OCI-LY3 (cell line): ENCODE measurements around the gene PNKP.

ENCODE experiments used
- H2AFZ ChIP-seq: fragments of 200-600, 300-600 bp; shearing (Covaris generic); 2 replicates; pipeline ENCODE4 v1.6.0; 2014; ENCODE audit warnings: antibody characterized with exemption, low read depth, low read length
- H3K27ac ChIP-seq: fragments of 200-600, 300-600 bp; sonication (generic); 2 replicates; pipeline ENCODE4 v1.5.1; 2014; ENCODE audit warnings: mild to moderate bottlenecking, low read length, moderate library complexity, mixed read lengths
- H3K27me3 ChIP-seq: fragments of 200-600, 300-600 bp; sonication (generic); 2 replicates; pipeline ENCODE4 v1.6.1; 2014; ENCODE audit warnings: low read depth, low read length, mixed read lengths
- H3K36me3 ChIP-seq: fragments of 200-600, 300-600 bp; sonication (generic); replicated peaks from 2 replicates; pipeline ENCODE3; 2014; ENCODE audit warnings: low read depth, low read length, mixed read lengths
- H3K4me1 ChIP-seq: fragments of 300-600, 200-600 bp; sonication (generic); 2 replicates; pipeline ENCODE4 v1.6.1; 2014; ENCODE audit warnings: low read length, mixed read lengths
- H3K4me2 ChIP-seq: fragments of 200-600, 300-600 bp; sonication (generic); 2 replicates; pipeline ENCODE4 v1.6.1; 2014; ENCODE audit warnings: low read length, mixed read lengths
- H3K4me3 ChIP-seq: fragments of 300-600, 200-600 bp; sonication (generic); 2 replicates; pipeline ENCODE4 v1.5.1; 2014; ENCODE audit warnings: antibody characterized with exemption, mild to moderate bottlenecking, low read length, moderate library complexity
- H3K79me2 ChIP-seq: fragments of 300-600, 200-600 bp; shearing (Covaris generic); 2 replicates; pipeline ENCODE4 v1.6.1; 2014; ENCODE audit warnings: mild to moderate bottlenecking, low read length, mixed read lengths
- H3K9ac ChIP-seq: fragments of 300-600, 200-600 bp; shearing (Covaris generic); 2 replicates; pipeline ENCODE4 v1.6.0; 2014; ENCODE audit warnings: mild to moderate bottlenecking, low read length, moderate library complexity
- H3K9me3 ChIP-seq: fragments of 200-600, 300-600 bp; shearing (Covaris generic); 2 replicates; pipeline ENCODE4 v1.6.1; 2014; ENCODE audit warnings: low read length, mixed read lengths; ENCODE audit not compliant: insufficient read depth
- H4K20me1 ChIP-seq: fragments of 200-600, 300-600 bp; sonication (generic); 2 replicates; pipeline ENCODE4 v1.6.1; 2016; ENCODE audit warnings: low read length, mixed read lengths; ENCODE audit not compliant: insufficient read depth
- EZH2phosphoT487 ChIP-seq: fragments of 200-600 bp; shearing (Covaris generic); IDR thresholded peaks from 2 replicates; pipeline ENCODE4 v1.6.1; 2018; ENCODE audit warnings: antibody characterized with exemption, mixed run types, low read depth
- TF ChIP-seq, protein P1 (sequence below): fragments of 200-600, 300-600 bp; sonication (generic); IDR thresholded peaks from 2 replicates; pipeline ENCODE4 v1.5.1; 2014; ENCODE audit warnings: antibody characterized with exemption, low read length, low read depth

The PNKP gene

DNA sequence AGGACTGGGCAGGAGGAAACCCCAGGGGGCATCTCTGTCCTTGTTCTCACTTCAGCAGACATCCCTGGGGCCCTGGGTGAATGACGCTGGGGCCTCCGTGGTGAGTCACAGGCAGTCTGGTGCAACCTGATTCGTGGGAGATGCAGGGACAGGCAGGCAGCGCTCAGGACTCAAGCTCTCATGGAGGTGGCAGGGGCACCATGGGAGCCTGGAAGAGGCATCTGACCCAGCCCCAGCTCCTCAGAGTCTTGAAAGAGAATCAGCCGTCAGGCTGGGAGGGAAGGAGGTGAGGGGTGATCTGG, 30.4 kb downstream of the PNKP start:
- Histone ChIP-seq H3K4me3 (no peak overlapping the region), H3K9me3 (no peaks in the 10 kb centered on the region), H3K27me3 (no peaks in the 10 kb centered on the region), H3K9ac (no peak overlapping the region), H4K20me1 (peaks cover 4% of the 10 kb centered on the region; the same call in 1 of the 2 replicates), H3K27ac (no peak overlapping the region), H3K36me3 (peaks cover 72% of the 10 kb centered on the region), H3K79me2 (no peaks in the 10 kb centered on the region), H3K4me1 (no peaks in the 10 kb centered on the region), H2AFZ (no peak overlapping the region), H3K4me2 (no peak overlapping the region)
- TF ChIP-seq, protein P1, sequence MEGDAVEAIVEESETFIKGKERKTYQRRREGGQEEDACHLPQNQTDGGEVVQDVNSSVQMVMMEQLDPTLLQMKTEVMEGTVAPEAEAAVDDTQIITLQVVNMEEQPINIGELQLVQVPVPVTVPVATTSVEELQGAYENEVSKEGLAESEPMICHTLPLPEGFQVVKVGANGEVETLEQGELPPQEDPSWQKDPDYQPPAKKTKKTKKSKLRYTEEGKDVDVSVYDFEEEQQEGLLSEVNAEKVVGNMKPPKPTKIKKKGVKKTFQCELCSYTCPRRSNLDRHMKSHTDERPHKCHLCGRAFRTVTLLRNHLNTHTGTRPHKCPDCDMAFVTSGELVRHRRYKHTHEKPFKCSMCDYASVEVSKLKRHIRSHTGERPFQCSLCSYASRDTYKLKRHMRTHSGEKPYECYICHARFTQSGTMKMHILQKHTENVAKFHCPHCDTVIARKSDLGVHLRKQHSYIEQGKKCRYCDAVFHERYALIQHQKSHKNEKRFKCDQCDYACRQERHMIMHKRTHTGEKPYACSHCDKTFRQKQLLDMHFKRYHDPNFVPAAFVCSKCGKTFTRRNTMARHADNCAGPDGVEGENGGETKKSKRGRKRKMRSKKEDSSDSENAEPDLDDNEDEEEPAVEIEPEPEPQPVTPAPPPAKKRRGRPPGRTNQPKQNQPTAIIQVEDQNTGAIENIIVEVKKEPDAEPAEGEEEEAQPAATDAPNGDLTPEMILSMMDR = no peak
- no peak for TF ChIP-seq EZH2phosphoT487

DNA sequence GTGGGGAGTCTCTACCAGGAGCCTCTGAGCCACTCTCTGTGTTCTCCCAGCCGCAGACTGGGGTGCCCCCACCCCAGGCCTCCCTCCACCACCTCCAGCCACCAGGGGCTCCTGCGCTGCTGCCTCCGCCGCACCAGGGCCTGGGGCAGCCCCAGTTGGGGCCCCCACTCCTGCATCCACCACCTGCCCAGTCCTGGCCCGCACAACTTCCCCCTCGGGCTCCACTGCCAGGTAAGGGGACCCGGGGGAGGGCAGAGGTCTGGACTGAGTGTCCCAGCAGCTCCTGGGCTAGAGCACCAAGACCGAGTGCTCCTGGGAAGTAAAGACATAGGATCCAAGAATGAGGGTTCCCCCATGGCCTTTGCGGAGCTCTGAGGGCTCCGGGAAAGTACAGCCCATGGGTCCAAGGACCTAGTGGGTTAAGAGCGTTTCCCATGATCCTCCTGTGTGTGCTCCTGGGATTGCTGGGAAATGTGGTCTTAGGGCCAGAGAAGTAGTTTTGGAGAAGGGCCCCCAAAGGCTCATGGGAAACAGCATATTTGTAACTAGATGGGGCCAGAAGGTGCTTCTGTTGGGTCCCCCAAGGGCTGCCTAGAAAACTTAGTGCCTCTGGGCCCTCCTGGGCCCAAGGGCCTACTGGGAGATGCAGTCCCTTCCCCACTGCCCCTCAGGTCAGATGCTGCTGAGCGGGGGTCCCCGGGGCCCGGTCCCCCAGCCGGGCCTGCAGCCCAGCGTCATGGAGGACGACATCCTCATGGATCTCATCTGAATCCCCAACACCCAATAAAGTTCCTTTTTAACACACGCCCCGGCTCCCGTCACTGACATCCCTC, 31.0 kb downstream of the PNKP start:
- no peak for TF ChIP-seq EZH2phosphoT487
- no peak overlapping the region for H3K9ac ChIP-seq
- H3K4me2 ChIP-seq = no peak overlapping the region
- H3K27me3 ChIP-seq = no peaks in the 10 kb centered on the region
- no peaks in the 10 kb centered on the region for H3K9me3 ChIP-seq
- H3K36me3 ChIP-seq = peaks cover 78% of the 10 kb centered on the region
- peaks cover 4% of the 10 kb centered on the region; the same call in 1 of the 2 replicates for H4K20me1 ChIP-seq
- H3K4me3 ChIP-seq = no peak overlapping the region
- H3K27ac ChIP-seq = no peak overlapping the region
- no peaks in the 10 kb centered on the region for H3K79me2 ChIP-seq
- no peaks in the 10 kb centered on the region for H3K4me1 ChIP-seq
- no peak overlapping the region for H2AFZ ChIP-seq

DNA sequence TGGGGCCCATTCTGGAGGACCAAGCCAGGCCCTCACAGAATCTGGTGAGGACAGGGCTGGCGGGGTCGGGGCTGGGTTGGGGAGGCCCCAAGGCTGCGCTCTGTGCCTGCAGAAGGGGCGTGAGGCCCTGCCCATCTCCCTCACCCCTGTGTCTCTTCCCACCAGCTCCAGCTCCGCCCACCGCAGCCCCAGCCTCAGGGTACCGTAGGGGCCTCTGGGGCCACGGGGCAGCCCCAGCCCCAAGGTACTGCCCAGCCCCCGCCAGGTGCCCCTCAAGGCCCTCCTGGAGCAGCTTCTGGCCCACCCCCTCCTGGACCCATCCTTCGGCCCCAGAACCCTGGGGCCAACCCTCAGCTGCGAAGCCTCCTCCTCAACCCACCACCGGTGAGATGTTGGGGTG, 31.8 kb downstream of the PNKP start:
- TF ChIP-seq EZH2phosphoT487 = no peak
- TF ChIP-seq, protein P1 = no peak
- no peak overlapping the region for H3K4me2 ChIP-seq
- no peaks in the 10 kb centered on the region for H3K4me1 ChIP-seq
- no peak overlapping the region for H3K27ac ChIP-seq
- no peaks in the 10 kb centered on the region for H3K79me2 ChIP-seq
- no peak overlapping the region for H2AFZ ChIP-seq
- H3K9ac ChIP-seq = no peak overlapping the region
- no peaks in the 10 kb centered on the region for H3K9me3 ChIP-seq
- no peak overlapping the region for H3K4me3 ChIP-seq
- H4K20me1 ChIP-seq = peaks cover 6% of the 10 kb centered on the region
- H3K36me3 ChIP-seq = peaks cover 80% of the 10 kb centered on the region
- no peaks in the 10 kb centered on the region for H3K27me3 ChIP-seq

DNA sequence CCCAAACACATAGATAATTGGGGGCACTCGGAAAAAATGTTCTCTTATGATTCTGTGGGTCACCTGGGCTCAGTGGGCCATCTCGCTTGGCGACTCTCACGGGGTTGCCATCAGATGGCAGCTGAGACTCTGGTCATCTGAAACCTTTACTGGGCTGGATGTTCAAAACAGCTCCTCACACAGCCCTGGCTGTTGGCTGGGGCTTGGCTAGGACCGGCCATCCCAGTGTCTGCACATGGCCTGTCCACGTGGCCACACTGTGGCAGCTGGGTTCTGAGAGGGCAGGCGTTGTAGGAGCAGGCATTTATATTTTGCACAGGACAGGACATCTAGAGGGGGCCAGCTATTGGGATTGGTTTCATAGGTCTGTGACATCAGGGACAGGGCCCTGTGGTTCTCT, 33.8 kb downstream of the PNKP start:
- Histone ChIP-seq H3K36me3 (peaks cover 71% of the 10 kb centered on the region), H3K4me1 (no peaks in the 10 kb centered on the region)

More for the DNA sequence above, 33.8 kb downstream of the PNKP start:
- no peaks in the 10 kb centered on the region for H3K27me3 ChIP-seq
- H3K4me3 ChIP-seq = no peak overlapping the region
- H3K27ac ChIP-seq = no peak overlapping the region
- H3K79me2 ChIP-seq = no peaks in the 10 kb centered on the region; the same call in 1 of the 2 replicates
- H4K20me1 ChIP-seq = peaks cover 11% of the 10 kb centered on the region
- H3K9me3 ChIP-seq = no peaks in the 10 kb centered on the region
- no peak overlapping the region for H3K4me2 ChIP-seq
- H2AFZ ChIP-seq = no peak overlapping the region
- no peak for TF ChIP-seq EZH2phosphoT487
- TF ChIP-seq, protein P1 = no peak
- H3K9ac ChIP-seq = no peak overlapping the region
